Activated naive CD8-positive, alpha-beta T cell treated with anti-CD3 and anti-CD28 coated beads, Interleukin-2, amount 50 U/mL, for 24 hours (primary cell): ENCODE measurements around the gene MCC.

ENCODE experiments used
- ATAC-seq: fragments of 150-1000 bp; cut with Tn5 transposase; one replicate; pipeline ENCODE4 v1.10.0; 2021
- DNase-seq: peaks from one replicate; pipeline ENCODE4 v3.0.0; 2021
- H3K27ac Mint-ChIP-seq: one replicate; pipeline ENCODE4 v1.8.0; 2021; ENCODE audit warnings: mild to moderate bottlenecking, mixed read lengths
- H3K27me3 Mint-ChIP-seq: one replicate; pipeline ENCODE4 v1.8.0; 2021; ENCODE audit warnings: mixed read lengths
- H3K36me3 Mint-ChIP-seq: one replicate; pipeline ENCODE4 v1.8.0; 2021; ENCODE audit warnings: low read depth, mixed read lengths
- H3K4me1 Mint-ChIP-seq: one replicate; pipeline ENCODE4 v1.8.0; 2021; ENCODE audit warnings: mixed read lengths
- H3K4me3 Mint-ChIP-seq: one replicate; pipeline ENCODE4 v1.8.0; 2021; ENCODE audit warnings: mild to moderate bottlenecking, moderate library complexity, mixed read lengths
- H3K9me3 Mint-ChIP-seq: one replicate; pipeline ENCODE4 v1.8.0; 2021; ENCODE audit warnings: mixed read lengths

The MCC gene

GRCh38 chr5:113114559-113114958 lies 373.7 kb downstream of the MCC start:
- ATAC-seq (no peak), DNase-seq (no peak)
- H3K36me3 Mint-ChIP-seq, result no peaks in the 10 kb centered on the region
- no peak overlapping the region for H3K27ac Mint-ChIP-seq
- H3K27me3 Mint-ChIP-seq, result no peaks in the 10 kb centered on the region
- no peak overlapping the region for H3K4me3 Mint-ChIP-seq
- H3K9me3 Mint-ChIP-seq, result no peaks in the 10 kb centered on the region
- H3K4me1 Mint-ChIP-seq, result no peaks in the 10 kb centered on the region

- ATAC-seq, result no peak
- H3K36me3 Mint-ChIP-seq, result no peaks in the 10 kb centered on the region
Observed at GRCh38 chr5:113112435-113112834, 375.8 kb downstream of the MCC start.

GRCh38 chr5:113110117-113110516 lies 378.1 kb downstream of the MCC start:
- Mint-ChIP-seq H3K4me3 (no peak overlapping the region), H3K4me1 (no peaks in the 10 kb centered on the region), H3K27ac (no peak overlapping the region), H3K9me3 (no peaks in the 10 kb centered on the region), H3K27me3 (no peaks in the 10 kb centered on the region), H3K36me3 (no peaks in the 10 kb centered on the region)
- no peak for ATAC-seq
- no peak for DNase-seq

More at GRCh38 chr5:113112435-113112834, 375.8 kb downstream of the MCC start:
- Mint-ChIP-seq H3K4me1 (no peaks in the 10 kb centered on the region), H3K9me3 (no peaks in the 10 kb centered on the region), H3K27me3 (no peaks in the 10 kb centered on the region), H3K27ac (no peak overlapping the region), H3K4me3 (no peak overlapping the region)
- DNase-seq, result no peak

- DNase-seq (no peak), ATAC-seq (no peak)
- H3K9me3 Mint-ChIP-seq, result no peaks in the 10 kb centered on the region
Observed at GRCh38 chr5:113109344-113109743, 378.9 kb downstream of the MCC start.

GRCh38 chr5:113108485-113108884 lies 379.8 kb downstream of the MCC start:
- no peak for ATAC-seq
- Mint-ChIP-seq H3K27me3 (no peaks in the 10 kb centered on the region), H3K36me3 (no peaks in the 10 kb centered on the region), H3K27ac (no peak overlapping the region), H3K4me1 (no peaks in the 10 kb centered on the region), H3K9me3 (no peaks in the 10 kb centered on the region), H3K4me3 (no peak overlapping the region)
- DNase-seq, result no peak

More at GRCh38 chr5:113109344-113109743, 378.9 kb downstream of the MCC start:
- H3K27me3 Mint-ChIP-seq, result no peaks in the 10 kb centered on the region
- no peak overlapping the region for H3K4me3 Mint-ChIP-seq
- H3K36me3 Mint-ChIP-seq, result no peaks in the 10 kb centered on the region
- no peak overlapping the region for H3K27ac Mint-ChIP-seq
- no peaks in the 10 kb centered on the region for H3K4me1 Mint-ChIP-seq

GRCh38 chr5:113106821-113107220 lies 381.4 kb downstream of the MCC start:
- Mint-ChIP-seq H3K27ac (no peak overlapping the region), H3K4me3 (no peak overlapping the region), H3K9me3 (no peaks in the 10 kb centered on the region), H3K27me3 (no peaks in the 10 kb centered on the region), H3K4me1 (no peaks in the 10 kb centered on the region), H3K36me3 (peaks cover 1% of the 10 kb centered on the region)
- no peak for ATAC-seq
- DNase-seq, result no peak

GRCh38 chr5:113105693-113106280 lies 382.5 kb downstream of the MCC start:
- no peaks in the 10 kb centered on the region for H3K9me3 Mint-ChIP-seq
- no peak overlapping the region for H3K4me3 Mint-ChIP-seq
- no peaks in the 10 kb centered on the region for H3K27me3 Mint-ChIP-seq
- H3K4me1 Mint-ChIP-seq, result no peaks in the 10 kb centered on the region
- ATAC-seq (no peak), DNase-seq (no peak)
- H3K36me3 Mint-ChIP-seq, result peaks cover 1% of the 10 kb centered on the region
- no peak overlapping the region for H3K27ac Mint-ChIP-seq

GRCh38 chr5:113103330-113103729 lies 384.9 kb downstream of the MCC start:
- Mint-ChIP-seq H3K36me3 (peaks cover 1% of the 10 kb centered on the region), H3K4me1 (no peaks in the 10 kb centered on the region), H3K27ac (no peak overlapping the region), H3K4me3 (no peak overlapping the region), H3K9me3 (no peaks in the 10 kb centered on the region), H3K27me3 (no peaks in the 10 kb centered on the region)
- ATAC-seq (no peak), DNase-seq (no peak)

GRCh38 chr5:113102121-113102531 lies 386.1 kb downstream of the MCC start:
- ATAC-seq, result no peak
- peaks cover 1% of the 10 kb centered on the region for H3K36me3 Mint-ChIP-seq
- H3K4me3 Mint-ChIP-seq, result no peak overlapping the region
- H3K27me3 Mint-ChIP-seq, result no peaks in the 10 kb centered on the region
- no peaks in the 10 kb centered on the region for H3K9me3 Mint-ChIP-seq
- H3K4me1 Mint-ChIP-seq, result no peaks in the 10 kb centered on the region
- DNase-seq, result no peak
- H3K27ac Mint-ChIP-seq, result no peak overlapping the region

GRCh38 chr5:113100981-113101380 lies 387.3 kb downstream of the MCC start:
- H3K27ac Mint-ChIP-seq, result no peak overlapping the region
- H3K4me1 Mint-ChIP-seq, result no peaks in the 10 kb centered on the region
- H3K36me3 Mint-ChIP-seq, result peaks cover 1% of the 10 kb centered on the region
- ATAC-seq (no peak), DNase-seq (no peak)
- H3K4me3 Mint-ChIP-seq, result no peak overlapping the region
- H3K27me3 Mint-ChIP-seq, result no peaks in the 10 kb centered on the region
- no peaks in the 10 kb centered on the region for H3K9me3 Mint-ChIP-seq

GRCh38 chr5:113099822-113100221 lies 388.4 kb downstream of the MCC start:
- no peak overlapping the region for H3K27ac Mint-ChIP-seq
- no peaks in the 10 kb centered on the region for H3K4me1 Mint-ChIP-seq

GRCh38 chr5:113098378-113098777 lies 389.9 kb downstream of the MCC start:
- Mint-ChIP-seq H3K4me1 (no peaks in the 10 kb centered on the region), H3K36me3 (peaks cover 1% of the 10 kb centered on the region), H3K27me3 (no peaks in the 10 kb centered on the region), H3K9me3 (no peaks in the 10 kb centered on the region), H3K27ac (no peak overlapping the region), H3K4me3 (no peak overlapping the region)
- ATAC-seq, result no peak
- DNase-seq, result no peak

More at GRCh38 chr5:113099822-113100221, 388.4 kb downstream of the MCC start:
- Mint-ChIP-seq H3K36me3 (peaks cover 1% of the 10 kb centered on the region), H3K9me3 (no peaks in the 10 kb centered on the region), H3K4me3 (no peak overlapping the region), H3K27me3 (no peaks in the 10 kb centered on the region)
- DNase-seq, result no peak
- no peak for ATAC-seq

GRCh38 chr5:113095831-113096230 lies 392.4 kb downstream of the MCC start:
- H3K9me3 Mint-ChIP-seq, result no peaks in the 10 kb centered on the region
- DNase-seq, result no peak
- H3K27me3 Mint-ChIP-seq, result no peaks in the 10 kb centered on the region
- ATAC-seq, result peak; percentile 15
- no peaks in the 10 kb centered on the region for H3K36me3 Mint-ChIP-seq
- H3K4me1 Mint-ChIP-seq, result peaks cover 2% of the 10 kb centered on the region
- no peak overlapping the region for H3K27ac Mint-ChIP-seq
- H3K4me3 Mint-ChIP-seq, result no peak overlapping the region

- no peak for ATAC-seq
- Mint-ChIP-seq H3K9me3 (no peaks in the 10 kb centered on the region), H3K27me3 (peaks cover 3% of the 10 kb centered on the region), H3K27ac (no peak overlapping the region), H3K4me1 (peaks cover 13% of the 10 kb centered on the region), H3K4me3 (no peak overlapping the region), H3K36me3 (no peaks in the 10 kb centered on the region)
- no peak for DNase-seq
Observed at GRCh38 chr5:113093558-113093957, 394.7 kb downstream of the MCC start.

GRCh38 chr5:113092683-113093082 lies 395.6 kb downstream of the MCC start:
- H3K36me3 Mint-ChIP-seq, result no peaks in the 10 kb centered on the region
- H3K9me3 Mint-ChIP-seq, result no peaks in the 10 kb centered on the region
- no peak for DNase-seq
- H3K4me3 Mint-ChIP-seq, result no peak overlapping the region
- peaks cover 3% of the 10 kb centered on the region for H3K27me3 Mint-ChIP-seq
- H3K27ac Mint-ChIP-seq, result no peak overlapping the region
- ATAC-seq, result no peak
- peaks cover 13% of the 10 kb centered on the region for H3K4me1 Mint-ChIP-seq

GRCh38 chr5:113091622-113092021 lies 396.6 kb downstream of the MCC start:
- no peak overlapping the region for H3K4me3 Mint-ChIP-seq
- H3K27me3 Mint-ChIP-seq, result peaks cover 3% of the 10 kb centered on the region
- H3K4me1 Mint-ChIP-seq, result peaks cover 13% of the 10 kb centered on the region
- DNase-seq (no peak), ATAC-seq (no peak)
- no peaks in the 10 kb centered on the region for H3K36me3 Mint-ChIP-seq
- H3K9me3 Mint-ChIP-seq, result no peaks in the 10 kb centered on the region
- H3K27ac Mint-ChIP-seq, result no peak overlapping the region
